Measurements from ENCODE around the gene NINJ1. TPM values are rescaled to one million over a fixed set of nuclear protein-coding genes. Genes with fewer than 3 reads are reported as not detected.

The NINJ1 gene
- polyA plus RNA-seq, 1 of the 3 experiments (the other 2 are of a cell fraction), result 31.7 TPM

- H3K4me2 ChIP-seq, result no peak overlapping the region
- H3K9ac ChIP-seq, result no peak overlapping the region
- peaks cover 16 to 33% of the 10 kb centered on the region in 2 experiments; a peak in 3 of 4 replicates for H3K4me1 ChIP-seq (ENCODE audit: control insufficient read depth in 1 of 2, insufficient read depth in 2 of 2, low read depth in 1 of 2, low read length in 1 of 2)
- ChIA-PET CTCF (no interaction called here), POLR2A (interaction anchor here (1.3 to 1.7 kb wide), 2 partner anchors 13 to 30 kb away, joined by 4 to 6 read pairs; no protein-coding TSS in a partner anchor)
- H3K4me3 ChIP-seq (ENCODE audit: low read depth in 2 of 2, low read length in 1 of 2), result no peak overlapping the region
- H3K9me2 ChIP-seq, result no peaks in the 10 kb centered on the region
- peaks cover 4% of the 10 kb centered on the region for H4K20me1 ChIP-seq (ENCODE audit: insufficient read depth)
- no peaks in the 10 kb centered on the region for H3K27me3 ChIP-seq (ENCODE audit: insufficient read depth)
- H3K79me2 ChIP-seq (ENCODE audit: insufficient read depth), result peaks cover 25% of the 10 kb centered on the region
- TF ChIP-seq FOSL2 (IDR thresholded peaks at IDR 0.05; ENCODE audit: borderline replicate concordance, low read depth) (no peak), GABPA (IDR thresholded peaks at IDR 0.05; ENCODE audit: low read depth) (no peak), SMC3 (IDR thresholded peaks at IDR 0.05; ENCODE audit: low read depth, low read length) (no peak), REST (IDR thresholded peaks at IDR 0.05; ENCODE audit: low read depth, low read length) (no peak), MEF2A (IDR thresholded peaks at IDR 0.05; ENCODE audit: borderline replicate concordance, low read depth) (no peak), CHD2 (IDR thresholded peaks at IDR 0.05; ENCODE audit: low read length, partially characterized antibody) (no peak), POLR2AphosphoS5 (IDR thresholded peaks at IDR 0.05; ENCODE audit: low read depth, low read length) (no peak), ELF1 (IDR thresholded peaks at IDR 0.05) (no peak), MXI1 (IDR thresholded peaks at IDR 0.05; ENCODE audit: low read depth, low read length) (no peak), RFX5 (IDR thresholded peaks at IDR 0.05; ENCODE audit: low read length) (no peak), YY1 (IDR thresholded peaks at IDR 0.05; ENCODE audit: low read depth) (no peak), CTCF (IDR thresholded peaks at IDR 0.05) (no peak), NFIC (IDR thresholded peaks at IDR 0.05; ENCODE audit: borderline replicate concordance) (no peak), NRF1 (IDR thresholded peaks at IDR 0.05; ENCODE audit: low read depth, low read length) (no peak), EZH2phosphoT487 (IDR thresholded peaks at IDR 0.05; ENCODE audit: borderline replicate concordance, low read depth) (no peak), RXRA (IDR thresholded peaks at IDR 0.05; ENCODE audit: borderline replicate concordance, low read depth) (no peak), TEAD4 (IDR thresholded peaks at IDR 0.05; ENCODE audit: borderline replicate concordance, insufficient read depth) (no peak), TAF1 (IDR thresholded peaks at IDR 0.05; ENCODE audit: borderline replicate concordance, low read depth, low read length) (no peak), USF1 (IDR thresholded peaks at IDR 0.05; ENCODE audit: borderline replicate concordance, low read depth) (no peak), GATA2 (CRISPR knock-in tag; IDR thresholded peaks at IDR 0.05) (no peak)
- no peak for DNase-seq
- no peak overlapping the region; a peak in 1 of 4 replicates for H3K27ac ChIP-seq (ENCODE audit: low read depth in 2 of 2, low read length in 1 of 2)
- no peaks in the 10 kb centered on the region for H3K36me3 ChIP-seq (replicated peaks in 1 of 2; ENCODE audit: control insufficient read depth in 1 of 2, insufficient read depth in 2 of 2, low read length in 1 of 2)
- H2AFZ ChIP-seq (ENCODE audit: low read depth), result no peak overlapping the region
- H3F3A ChIP-seq (replicated peaks; ENCODE audit: insufficient read depth), result peaks cover 27% of the 10 kb centered on the region
- no peaks in the 10 kb centered on the region for H3K9me3 ChIP-seq
- WGBS (ENCODE audit: low lambda C conversion rate), result 93% methylated on average over 6 of the region's 7 CpGs
These were observed 40.0 kb downstream of the NINJ1 start for GRCh38 chr9:93093877-93094657.

Data from SK-N-SH (cell line).